HG03432 (cell line): ENCODE results near the gene AKAP13.
"Not testable (repeated sequence)": the region's sequence is repeated elsewhere in the genome, so short reads cannot be mapped to it uniquely, and the experiment has no call there.

ENCODE experiments used
- ATAC-seq: cut with Tn5 transposase; IDR thresholded peaks from one replicate; pipeline ENCODE4 v1.9.1; 2021; ENCODE audit warnings: mild to moderate bottlenecking, moderate library complexity; ENCODE audit not compliant: unreplicated experiment

The AKAP13 gene

GRCh38 chr15:85380217-85380811, at the start of gene AKAP13:
Gene AKAP13 (plus strand): TSS chr15:85380603. CDS start chr15:85485721, 105,118 bp downstream.
- peak; percentile 86 for ATAC-seq

GRCh38 chr15:85330901-85331588, 49.4 kb upstream of the AKAP13 start:
- peak; percentile 73 for ATAC-seq

GRCh38 chr15:85331655-85332285, 48.6 kb upstream of the AKAP13 start:
- peak; percentile 1 for ATAC-seq

GRCh38 chr15:85333132-85333831, 47.1 kb upstream of the AKAP13 start:
- no peak for ATAC-seq

GRCh38 chr15:85334241-85334640, 46.2 kb upstream of the AKAP13 start:
- no peak for ATAC-seq

GRCh38 chr15:85335193-85335942, 45.0 kb upstream of the AKAP13 start:
- ATAC-seq: no peak

- ATAC-seq: no peak
These were observed 43.5 kb upstream of the AKAP13 start for GRCh38 chr15:85336880-85337279.

- no peak for ATAC-seq
These were observed 42.9 kb upstream of the AKAP13 start for GRCh38 chr15:85337425-85338074.

- ATAC-seq: no peak
These were observed 40.1 kb upstream of the AKAP13 start for GRCh38 chr15:85340321-85340665.

- ATAC-seq: no peak
These were observed 39.6 kb upstream of the AKAP13 start for GRCh38 chr15:85340852-85341251.

GRCh38 chr15:85342163-85342562, 38.2 kb upstream of the AKAP13 start:
- ATAC-seq: not testable (repeated sequence)

- ATAC-seq: not testable (repeated sequence)
These were observed 37.0 kb upstream of the AKAP13 start for GRCh38 chr15:85343443-85343842.

- not testable (repeated sequence) for ATAC-seq
These were observed 36.2 kb upstream of the AKAP13 start for GRCh38 chr15:85344241-85344640.

GRCh38 chr15:85344653-85345114, 35.7 kb upstream of the AKAP13 start:
- not testable (repeated sequence) for ATAC-seq

- ATAC-seq: not testable (repeated sequence)
These were observed 35.0 kb upstream of the AKAP13 start for GRCh38 chr15:85345196-85345918.

- not testable (repeated sequence) for ATAC-seq
These were observed 33.8 kb upstream of the AKAP13 start for GRCh38 chr15:85346462-85347084.

GRCh38 chr15:85347264-85348047, 32.9 kb upstream of the AKAP13 start:
- not testable (repeated sequence) for ATAC-seq

GRCh38 chr15:85348048-85348766, 32.2 kb upstream of the AKAP13 start:
- not testable (repeated sequence) for ATAC-seq
